GM19468 (cell line): ENCODE measurements around the gene SCFD1.
"Not testable (repeated sequence)": the region's sequence is repeated elsewhere in the genome, so short reads cannot be mapped to it uniquely, and the experiment has no call there.

Experiments
- ATAC-seq: cut with Tn5 transposase; IDR thresholded peaks from one replicate; pipeline ENCODE4 v1.9.1; 2021; ENCODE audit warnings: mild to moderate bottlenecking, moderate library complexity, moderate number of reproducible peaks; ENCODE audit not compliant: unreplicated experiment; ENCODE audit errors: extremely low read depth

The SCFD1 gene

DNA sequence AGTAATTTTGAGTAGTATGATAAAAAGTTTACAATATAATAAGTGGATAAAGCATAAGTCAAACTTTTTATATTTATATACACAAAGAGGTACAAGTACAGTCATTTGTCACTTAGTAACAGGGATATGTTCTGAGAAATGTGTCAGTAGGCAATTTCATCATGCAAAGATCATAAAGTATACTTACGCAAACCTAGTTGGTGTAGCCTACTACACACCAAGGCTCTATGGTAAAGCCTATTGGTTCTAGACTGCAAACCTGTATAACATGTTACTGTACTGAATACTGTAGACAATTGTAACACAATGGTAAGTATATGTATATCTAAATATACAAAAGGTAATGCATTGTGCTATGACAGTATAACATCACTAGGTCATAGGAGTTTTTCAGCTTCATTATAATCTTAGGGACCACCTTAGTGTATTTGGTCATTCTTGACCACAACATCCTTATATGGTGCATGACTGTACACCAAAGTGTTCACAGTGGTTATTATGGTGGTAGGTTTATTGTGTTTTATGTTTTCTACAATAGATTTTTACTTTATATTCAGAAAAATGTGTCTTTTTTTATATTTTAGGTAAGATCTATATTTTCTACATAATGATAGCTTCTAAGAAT is 14.9 kb upstream of the SCFD1 start:
- no peak for ATAC-seq

GRCh38 chr14:30608533-30609006 is 13.5 kb upstream of the SCFD1 start:
- no peak for ATAC-seq

DNA sequence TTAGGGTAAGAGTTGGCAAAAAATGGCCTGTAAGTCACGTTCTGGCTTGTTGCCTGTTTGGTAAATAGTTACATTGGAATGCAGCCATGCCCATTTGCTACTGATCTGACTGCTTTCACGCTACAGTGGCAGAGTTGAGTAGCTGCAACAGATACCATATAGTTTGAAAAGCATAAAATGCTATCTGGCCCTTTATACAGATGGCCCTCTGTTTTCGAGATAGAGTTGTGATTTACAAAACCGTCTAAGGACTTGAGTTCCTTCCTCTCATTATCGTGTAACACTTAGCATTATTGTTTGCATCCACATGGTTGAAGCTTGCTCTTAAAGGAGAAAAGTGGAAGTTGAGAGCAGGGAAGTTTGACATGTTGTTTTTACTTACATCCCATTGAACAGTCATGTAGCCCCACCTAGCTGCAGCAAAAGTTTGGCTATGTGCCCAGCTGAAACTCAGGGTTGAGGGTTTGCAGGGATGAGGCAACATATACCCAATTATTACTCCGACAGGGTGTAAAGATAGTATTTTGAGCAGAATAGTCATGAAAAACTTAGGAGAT is 11.3 kb upstream of the SCFD1 start:
- no peak for ATAC-seq

GRCh38 chr14:30614155-30614554 is 8.0 kb upstream of the SCFD1 start:
- ATAC-seq: no peak

- ATAC-seq: no peak
Measured at GRCh38 chr14:30620178-30620577, 1.9 kb upstream of the SCFD1 start.

- ATAC-seq: no peak
Measured at GRCh38 chr14:30621354-30621939, 672 bp upstream of the SCFD1 start.

- no peak for ATAC-seq
Measured at GRCh38 chr14:30623412-30624131, 1.5 kb downstream of the SCFD1 start.

GRCh38 chr14:30624132-30624423 is 2.0 kb downstream of the SCFD1 start:
- ATAC-seq: no peak

DNA sequence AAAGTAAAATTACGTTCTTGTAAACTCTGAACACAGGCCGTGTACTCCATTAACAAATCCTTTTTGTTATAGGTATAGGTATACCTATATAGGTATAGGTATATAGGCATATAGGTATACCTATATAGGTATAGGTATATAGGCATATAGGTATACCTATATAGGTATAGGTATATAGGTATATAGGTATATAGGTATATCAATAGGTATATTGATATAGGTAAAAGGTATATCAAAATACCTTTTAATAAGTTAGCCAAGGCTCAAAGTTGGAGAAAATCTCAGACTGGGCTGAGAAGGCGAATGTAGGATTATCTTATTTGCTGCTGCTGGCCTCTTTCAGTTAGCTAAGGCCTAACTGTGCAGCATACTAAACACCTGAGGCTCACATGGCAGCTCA is 3.4 kb downstream of the SCFD1 start:
- ATAC-seq: no peak

DNA sequence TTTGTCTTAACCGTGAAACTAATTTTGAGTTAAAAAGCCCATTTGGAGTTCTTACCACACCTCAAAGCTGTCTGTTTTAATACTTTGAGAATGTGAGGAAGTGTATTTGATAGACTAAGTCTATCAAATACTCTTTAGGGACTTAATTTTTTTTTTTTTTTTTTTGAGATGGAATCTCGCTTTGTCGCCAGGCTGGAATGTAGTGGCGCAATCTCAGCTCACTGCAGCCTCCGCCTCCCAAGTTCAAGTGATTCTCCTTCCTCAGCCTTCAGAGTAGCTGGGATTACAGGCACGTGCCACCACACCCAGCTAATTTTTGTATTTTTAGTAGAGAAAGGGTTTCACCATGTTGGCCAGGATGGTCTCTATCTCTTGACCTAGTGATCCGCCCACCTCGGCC is 7.3 kb downstream of the SCFD1 start:
- not testable (repeated sequence) for ATAC-seq

DNA sequence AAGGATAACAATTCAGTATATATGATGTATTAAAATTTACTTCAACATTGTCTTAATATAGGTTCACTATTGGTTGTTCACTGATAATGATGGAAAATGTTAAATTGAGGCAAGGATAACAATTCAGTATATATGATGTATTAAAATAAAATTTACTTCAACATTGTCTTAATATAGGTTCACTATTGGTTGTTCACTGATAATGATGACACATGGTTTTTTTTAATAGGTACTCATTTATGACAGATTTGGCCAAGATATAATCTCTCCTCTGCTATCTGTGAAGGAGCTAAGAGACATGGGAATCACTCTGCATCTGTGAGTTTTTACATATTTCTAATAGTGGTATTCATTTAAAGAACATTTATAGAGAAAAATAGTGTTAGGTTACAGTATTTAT is 8.1 kb downstream of the SCFD1 start:
- ATAC-seq: no peak

- no peak for ATAC-seq
Measured at GRCh38 chr14:30632730-30633129, 10.6 kb downstream of the SCFD1 start.

DNA sequence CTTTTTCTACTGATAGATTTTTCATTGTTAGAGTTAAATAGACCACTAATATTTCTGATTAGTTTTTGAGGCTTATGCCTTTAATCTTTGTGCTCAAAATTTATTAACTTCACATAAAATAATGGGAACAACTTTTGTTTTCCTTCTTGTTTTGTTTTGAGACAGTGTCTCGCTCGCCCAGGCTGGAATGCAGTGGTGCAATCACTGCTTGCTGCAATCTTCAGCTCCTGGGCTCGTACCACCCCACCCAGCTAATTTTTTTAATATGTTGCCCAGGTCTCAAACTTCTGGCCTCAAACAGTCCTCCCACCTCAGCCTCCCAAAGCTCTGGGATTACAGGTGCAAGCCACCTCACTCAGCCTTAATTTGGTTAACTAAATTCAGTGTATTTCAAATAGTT is 16.8 kb downstream of the SCFD1 start:
- no peak for ATAC-seq

DNA sequence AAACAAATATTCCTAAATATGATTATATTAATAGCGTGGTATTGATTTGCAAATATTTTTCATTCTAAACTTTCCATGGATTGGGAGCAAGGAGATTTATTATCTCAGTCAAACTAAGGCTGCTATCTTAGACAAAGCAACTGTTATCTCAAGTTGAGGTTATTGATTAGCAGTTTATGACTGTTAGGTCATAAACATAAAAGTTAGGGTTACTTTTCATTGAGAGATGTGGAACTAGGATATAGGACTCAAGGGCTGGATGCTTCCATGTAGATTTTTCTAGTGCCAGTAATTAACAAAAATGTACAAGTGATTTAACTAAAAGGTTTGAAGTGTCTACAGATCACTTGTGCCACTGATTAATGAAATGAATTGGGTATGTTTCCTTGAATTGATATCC is 19.1 kb downstream of the SCFD1 start:
- no peak for ATAC-seq

GRCh38 chr14:30644462-30644861 is 22.3 kb downstream of the SCFD1 start:
- ATAC-seq: not testable (repeated sequence)

- ATAC-seq: no peak
Measured at GRCh38 chr14:30645600-30645999, 23.5 kb downstream of the SCFD1 start.

DNA sequence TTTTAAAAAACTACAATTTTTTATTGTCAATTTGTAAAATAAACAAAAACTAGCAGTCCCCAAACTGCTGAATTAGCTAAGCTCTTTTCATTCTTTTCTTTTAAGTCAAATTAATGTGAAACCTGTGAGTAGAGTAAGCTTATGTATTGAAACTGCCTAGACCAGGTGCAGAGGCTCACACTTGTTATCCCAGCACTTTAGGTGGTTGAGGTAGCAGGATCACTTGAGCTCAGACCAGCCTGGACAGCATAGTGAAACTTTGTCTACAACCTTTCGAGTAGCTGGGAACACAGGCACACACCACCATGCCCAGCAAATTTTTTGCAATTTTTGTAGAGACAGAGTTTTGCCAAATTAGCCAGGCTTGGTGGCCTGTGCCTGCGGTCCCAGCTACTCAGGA is 26.4 kb downstream of the SCFD1 start:
- no peak for ATAC-seq

DNA sequence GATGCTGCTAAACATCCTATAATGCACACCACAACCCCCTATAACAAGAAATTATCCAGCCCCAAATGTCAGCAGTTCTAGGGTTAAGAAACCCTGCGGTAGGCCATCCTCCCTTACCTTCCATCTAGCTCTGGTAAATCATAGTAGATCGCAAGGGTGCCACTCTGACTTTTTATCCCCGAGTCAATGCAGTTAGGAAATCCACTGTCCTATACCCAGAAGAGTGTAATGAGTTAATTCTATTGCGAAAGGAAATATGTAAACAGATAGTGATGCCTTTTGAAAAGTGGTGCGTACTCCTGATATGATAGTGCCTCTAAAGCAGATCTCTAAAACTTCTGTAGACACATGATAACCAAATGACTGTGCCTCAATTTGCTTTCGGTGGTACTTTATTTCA is 29.8 kb downstream of the SCFD1 start:
- ATAC-seq: no peak

DNA sequence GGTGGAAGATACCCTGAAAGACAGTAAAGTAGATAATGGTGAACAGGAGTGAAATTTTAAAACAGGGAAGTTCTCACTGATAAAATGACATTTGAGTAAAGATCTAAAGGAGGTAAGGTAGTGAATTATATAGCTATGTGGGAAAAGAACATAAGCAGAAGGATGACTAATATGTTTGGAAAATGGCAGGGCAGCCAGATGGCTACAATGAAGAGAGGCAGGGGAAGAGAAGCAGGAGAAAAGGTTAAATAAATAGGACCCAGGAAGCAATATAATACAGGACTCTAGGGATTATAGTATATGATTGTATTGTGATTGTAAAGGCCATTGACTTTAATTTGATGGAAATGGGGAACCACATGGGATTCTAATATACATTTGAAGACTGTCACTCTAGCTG is 33.0 kb downstream of the SCFD1 start:
- ATAC-seq: no peak

DNA sequence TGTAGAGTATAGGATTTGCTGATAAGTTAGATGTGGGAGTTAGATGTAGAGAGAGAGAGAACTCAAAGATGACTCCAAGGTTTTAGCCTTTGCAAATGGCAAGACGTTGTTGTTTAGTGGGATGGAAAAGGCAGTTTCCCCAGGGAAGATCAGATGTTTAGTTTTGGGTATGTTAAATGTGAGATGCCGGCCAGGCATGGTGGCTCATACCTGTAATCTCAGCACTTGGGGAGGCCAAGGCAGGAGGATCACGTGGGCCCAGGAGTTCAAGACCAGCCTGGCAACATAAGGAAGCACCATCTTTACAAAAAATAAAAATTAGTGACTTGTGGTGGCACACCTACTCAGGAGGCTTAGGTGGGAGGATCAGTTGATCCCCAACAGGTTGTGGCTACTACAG is 33.5 kb downstream of the SCFD1 start:
- no peak for ATAC-seq

DNA sequence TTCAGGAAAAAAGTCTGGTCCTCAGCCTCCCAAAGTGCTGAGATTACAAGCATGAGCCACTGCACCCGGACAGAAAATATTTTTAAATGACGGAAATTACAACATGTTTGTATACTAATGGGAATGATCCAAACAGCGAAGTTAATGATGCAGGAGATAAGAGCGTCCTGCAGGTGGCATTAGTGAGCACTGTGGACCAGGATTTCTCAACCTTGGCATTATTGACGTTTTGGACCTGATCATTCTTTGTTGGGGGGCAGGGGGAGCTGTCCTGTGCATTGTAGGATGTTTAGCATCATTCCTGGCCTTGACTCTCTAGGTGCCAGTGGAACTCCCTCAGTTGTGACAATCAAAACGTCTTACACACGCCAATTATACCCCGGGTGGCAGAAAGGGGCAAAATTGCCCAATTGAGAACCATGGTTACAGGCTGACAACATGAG is 34.1 kb downstream of the SCFD1 start:
- no peak for ATAC-seq
